Thyroid gland (tissue), 4 donors: Measurements from ENCODE around the gene SPEG.

ENCODE experiments used
- POLR2A ChIP-seq, 2 donors: fragments of 450-650 bp; IDR thresholded peaks; one replicate each; pipeline ENCODE4 v1.6.1; 2017; ENCODE audit warnings: antibody characterized with exemption in 2 of 2, mild to moderate bottlenecking in 2 of 2, moderate library complexity in 1 of 2
- TF ChIP-seq, protein P1 (sequence below), 6 experiments: fragments of 200-600 bp in 3 of 6; fragments of 450-650 bp in 3 of 6; sonication (generic) in 3 of 6; IDR thresholded peaks; one replicate each; pipeline ENCODE4 v1.5.1; 2016 to 2019; ENCODE audit warnings: antibody characterized with exemption in 6 of 6, mild to moderate bottlenecking in 2 of 6, inconsistent platforms in 1 of 6, moderate library complexity in 1 of 6

DNA sequence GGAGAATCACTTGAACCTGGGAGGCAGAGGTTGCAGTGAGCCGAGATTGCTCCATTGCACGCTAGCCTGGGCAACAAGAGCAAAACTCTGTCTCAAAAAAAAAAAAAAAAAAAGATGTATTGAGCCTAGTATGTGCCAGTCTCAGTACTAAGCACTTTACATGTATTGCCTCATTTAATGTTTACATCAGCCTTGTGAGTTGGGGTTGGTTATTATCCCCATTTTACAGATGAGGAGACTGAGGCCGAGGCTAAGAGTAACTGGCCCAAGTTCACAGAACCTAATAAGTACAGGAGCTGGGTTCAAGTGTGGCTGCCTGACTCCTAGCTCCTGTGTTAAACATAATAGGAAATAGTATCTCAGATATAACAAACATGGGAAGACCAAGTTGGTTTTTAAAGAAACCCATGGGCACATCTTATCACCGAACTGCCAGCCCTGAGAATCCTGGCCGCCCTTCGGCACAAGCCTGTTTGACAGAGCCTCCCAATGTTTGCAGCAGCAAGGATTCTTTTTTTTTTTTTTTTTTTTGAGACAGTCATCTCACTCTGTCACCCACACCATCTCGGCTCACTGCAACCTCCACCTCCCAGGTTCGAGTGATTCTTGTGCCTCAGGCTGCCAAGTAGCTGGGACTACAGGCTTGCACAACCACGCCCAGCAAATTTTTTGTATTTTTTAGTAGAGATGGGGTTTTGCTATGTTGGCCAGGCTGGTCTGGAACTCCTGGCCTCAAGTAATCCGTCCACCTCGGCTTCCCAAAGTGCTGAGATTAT, 39.8 kb downstream of the SPEG start:
- no peak for TF ChIP-seq POLR2A (IDR thresholded peaks at IDR 0.05)
- TF ChIP-seq, protein P1, sequence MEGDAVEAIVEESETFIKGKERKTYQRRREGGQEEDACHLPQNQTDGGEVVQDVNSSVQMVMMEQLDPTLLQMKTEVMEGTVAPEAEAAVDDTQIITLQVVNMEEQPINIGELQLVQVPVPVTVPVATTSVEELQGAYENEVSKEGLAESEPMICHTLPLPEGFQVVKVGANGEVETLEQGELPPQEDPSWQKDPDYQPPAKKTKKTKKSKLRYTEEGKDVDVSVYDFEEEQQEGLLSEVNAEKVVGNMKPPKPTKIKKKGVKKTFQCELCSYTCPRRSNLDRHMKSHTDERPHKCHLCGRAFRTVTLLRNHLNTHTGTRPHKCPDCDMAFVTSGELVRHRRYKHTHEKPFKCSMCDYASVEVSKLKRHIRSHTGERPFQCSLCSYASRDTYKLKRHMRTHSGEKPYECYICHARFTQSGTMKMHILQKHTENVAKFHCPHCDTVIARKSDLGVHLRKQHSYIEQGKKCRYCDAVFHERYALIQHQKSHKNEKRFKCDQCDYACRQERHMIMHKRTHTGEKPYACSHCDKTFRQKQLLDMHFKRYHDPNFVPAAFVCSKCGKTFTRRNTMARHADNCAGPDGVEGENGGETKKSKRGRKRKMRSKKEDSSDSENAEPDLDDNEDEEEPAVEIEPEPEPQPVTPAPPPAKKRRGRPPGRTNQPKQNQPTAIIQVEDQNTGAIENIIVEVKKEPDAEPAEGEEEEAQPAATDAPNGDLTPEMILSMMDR (IDR thresholded peaks at IDR 0.05), result no peak
